Measurements from ENCODE around the gene ADORA1.

DNA sequence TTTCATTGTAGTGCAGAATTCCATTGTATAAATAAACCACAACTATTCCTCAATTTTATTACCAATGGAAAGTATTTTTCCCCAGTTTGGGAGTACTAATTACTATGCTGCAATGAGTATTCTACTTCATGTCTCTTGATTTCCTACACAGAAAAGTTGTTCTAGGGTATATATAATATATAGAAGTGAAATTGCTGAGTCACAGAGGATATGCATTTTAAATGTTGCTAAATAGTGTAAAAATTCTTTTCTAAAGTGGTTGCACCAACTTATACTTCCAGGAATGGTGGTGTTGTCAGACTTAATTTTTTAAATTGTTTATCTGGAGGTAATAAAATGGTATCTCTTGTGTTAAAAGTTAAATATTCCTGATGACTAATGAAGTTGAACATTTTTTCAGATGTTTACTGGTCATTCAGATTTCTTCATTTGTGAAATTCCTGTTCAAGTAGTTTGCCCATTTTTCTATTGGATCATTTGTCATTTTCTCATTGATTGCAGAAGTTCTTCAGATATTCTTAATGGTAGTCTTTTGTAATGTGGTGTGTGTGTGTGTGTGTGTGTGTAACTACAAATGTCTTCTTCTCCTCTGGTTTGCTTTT is 22.6 kb upstream of the ADORA1 start:
- TF ChIP-seq EZH2 (IDR thresholded peaks at IDR 0.05; ENCODE audit: borderline replicate concordance, low read depth, low read length, severe bottlenecking): no peak
- TF ChIP-seq, protein P1, sequence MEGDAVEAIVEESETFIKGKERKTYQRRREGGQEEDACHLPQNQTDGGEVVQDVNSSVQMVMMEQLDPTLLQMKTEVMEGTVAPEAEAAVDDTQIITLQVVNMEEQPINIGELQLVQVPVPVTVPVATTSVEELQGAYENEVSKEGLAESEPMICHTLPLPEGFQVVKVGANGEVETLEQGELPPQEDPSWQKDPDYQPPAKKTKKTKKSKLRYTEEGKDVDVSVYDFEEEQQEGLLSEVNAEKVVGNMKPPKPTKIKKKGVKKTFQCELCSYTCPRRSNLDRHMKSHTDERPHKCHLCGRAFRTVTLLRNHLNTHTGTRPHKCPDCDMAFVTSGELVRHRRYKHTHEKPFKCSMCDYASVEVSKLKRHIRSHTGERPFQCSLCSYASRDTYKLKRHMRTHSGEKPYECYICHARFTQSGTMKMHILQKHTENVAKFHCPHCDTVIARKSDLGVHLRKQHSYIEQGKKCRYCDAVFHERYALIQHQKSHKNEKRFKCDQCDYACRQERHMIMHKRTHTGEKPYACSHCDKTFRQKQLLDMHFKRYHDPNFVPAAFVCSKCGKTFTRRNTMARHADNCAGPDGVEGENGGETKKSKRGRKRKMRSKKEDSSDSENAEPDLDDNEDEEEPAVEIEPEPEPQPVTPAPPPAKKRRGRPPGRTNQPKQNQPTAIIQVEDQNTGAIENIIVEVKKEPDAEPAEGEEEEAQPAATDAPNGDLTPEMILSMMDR (IDR thresholded peaks at IDR 0.05; ENCODE audit: borderline replicate concordance, extremely low read depth, low read length, poor library complexity, severe bottlenecking): no peak
